T-helper 2 cell treated with Interferon-gamma antibody and Interleukin-4, amounts not matched to agents 5 μg/mL and 100 μg/mL, for 36 hours (primary cell): Measurements from ENCODE around the gene SVOP.

Experiments
- DNase-seq: peaks from one replicate; pipeline ENCODE4 v3.0.0; 2021; ENCODE audit warnings: low spot score
- H3K27ac Mint-ChIP-seq: one replicate; pipeline ENCODE4 v1.8.0; 2021; ENCODE audit warnings: mild to moderate bottlenecking, mixed read lengths
- H3K27me3 Mint-ChIP-seq: one replicate; pipeline ENCODE4 v1.8.0; 2021; ENCODE audit warnings: low read depth, mixed read lengths
- H3K36me3 Mint-ChIP-seq: one replicate; pipeline ENCODE4 v1.8.0; 2021; ENCODE audit warnings: low read depth, mixed read lengths
- H3K4me1 Mint-ChIP-seq: one replicate; pipeline ENCODE4 v1.8.0; 2021; ENCODE audit warnings: low read depth, mixed read lengths
- H3K4me3 Mint-ChIP-seq: one replicate; pipeline ENCODE4 v1.8.0; 2022; ENCODE audit warnings: mild to moderate bottlenecking, moderate library complexity, mixed read lengths
- H3K9me3 Mint-ChIP-seq: one replicate; pipeline ENCODE4 v1.8.0; 2021; ENCODE audit warnings: mixed read lengths

SVOP gene

GRCh38 chr12:108975024-108975593 lies 45.8 kb downstream of the SVOP start:
- no peak for DNase-seq
- Mint-ChIP-seq H3K27ac (no peak overlapping the region), H3K27me3 (no peaks in the 10 kb centered on the region), H3K4me1 (no peaks in the 10 kb centered on the region), H3K4me3 (no peak overlapping the region), H3K9me3 (no peaks in the 10 kb centered on the region), H3K36me3 (no peaks in the 10 kb centered on the region)

- Mint-ChIP-seq H3K9me3 (no peaks in the 10 kb centered on the region), H3K4me1 (no peaks in the 10 kb centered on the region), H3K27me3 (peaks cover 2% of the 10 kb centered on the region), H3K4me3 (no peak overlapping the region), H3K27ac (no peak overlapping the region), H3K36me3 (no peaks in the 10 kb centered on the region)
- no peak for DNase-seq
These were observed 47.2 kb downstream of the SVOP start for GRCh38 chr12:108973629-108974152.

GRCh38 chr12:108972358-108972757 lies 48.5 kb downstream of the SVOP start:
- no peak for DNase-seq
- no peaks in the 10 kb centered on the region for H3K4me1 Mint-ChIP-seq
- no peaks in the 10 kb centered on the region for H3K36me3 Mint-ChIP-seq
- no peaks in the 10 kb centered on the region for H3K9me3 Mint-ChIP-seq
- H3K27ac Mint-ChIP-seq, result no peak overlapping the region
- no peak overlapping the region for H3K4me3 Mint-ChIP-seq
- H3K27me3 Mint-ChIP-seq, result peaks cover 2% of the 10 kb centered on the region

- Mint-ChIP-seq H3K27ac (no peak overlapping the region), H3K4me1 (no peaks in the 10 kb centered on the region), H3K9me3 (no peaks in the 10 kb centered on the region), H3K27me3 (peaks cover 2% of the 10 kb centered on the region), H3K36me3 (no peaks in the 10 kb centered on the region), H3K4me3 (no peak overlapping the region)
- no peak for DNase-seq
These were observed 51.2 kb downstream of the SVOP start for GRCh38 chr12:108969622-108970021.

- no peaks in the 10 kb centered on the region for H3K36me3 Mint-ChIP-seq
- no peak for DNase-seq
These were observed 52.9 kb downstream of the SVOP start for GRCh38 chr12:108967869-108968540.

GRCh38 chr12:108966378-108967151 lies 54.3 kb downstream of the SVOP start:
- no peaks in the 10 kb centered on the region for H3K4me1 Mint-ChIP-seq
- H3K9me3 Mint-ChIP-seq, result no peaks in the 10 kb centered on the region
- H3K4me3 Mint-ChIP-seq, result no peak overlapping the region
- no peak overlapping the region for H3K27ac Mint-ChIP-seq
- H3K36me3 Mint-ChIP-seq, result no peaks in the 10 kb centered on the region
- DNase-seq, result no peak
- peaks cover 4% of the 10 kb centered on the region for H3K27me3 Mint-ChIP-seq

More at GRCh38 chr12:108967869-108968540, 52.9 kb downstream of the SVOP start:
- no peak overlapping the region for H3K4me3 Mint-ChIP-seq
- H3K4me1 Mint-ChIP-seq, result no peaks in the 10 kb centered on the region
- peaks cover 3% of the 10 kb centered on the region for H3K27me3 Mint-ChIP-seq
- no peak overlapping the region for H3K27ac Mint-ChIP-seq
- no peaks in the 10 kb centered on the region for H3K9me3 Mint-ChIP-seq

- Mint-ChIP-seq H3K4me1 (no peaks in the 10 kb centered on the region), H3K36me3 (no peaks in the 10 kb centered on the region), H3K27ac (no peak overlapping the region), H3K27me3 (peaks cover 4% of the 10 kb centered on the region), H3K4me3 (no peak overlapping the region), H3K9me3 (no peaks in the 10 kb centered on the region)
- no peak for DNase-seq
These were observed 55.0 kb downstream of the SVOP start for GRCh38 chr12:108965886-108966285.

GRCh38 chr12:108964371-108965352 lies 56.2 kb downstream of the SVOP start:
- no peaks in the 10 kb centered on the region for H3K36me3 Mint-ChIP-seq
- H3K9me3 Mint-ChIP-seq, result no peaks in the 10 kb centered on the region
- H3K4me3 Mint-ChIP-seq, result no peak overlapping the region
- DNase-seq, result no peak
- no peaks in the 10 kb centered on the region for H3K4me1 Mint-ChIP-seq
- peaks cover 4% of the 10 kb centered on the region for H3K27me3 Mint-ChIP-seq
- no peak overlapping the region for H3K27ac Mint-ChIP-seq

GRCh38 chr12:108962256-108962655 lies 58.6 kb downstream of the SVOP start:
- peaks cover 2% of the 10 kb centered on the region for H3K27me3 Mint-ChIP-seq
- DNase-seq, result no peak
- H3K4me3 Mint-ChIP-seq, result no peak overlapping the region
- H3K27ac Mint-ChIP-seq, result no peak overlapping the region
- H3K4me1 Mint-ChIP-seq, result no peaks in the 10 kb centered on the region
- no peaks in the 10 kb centered on the region for H3K36me3 Mint-ChIP-seq
- no peaks in the 10 kb centered on the region for H3K9me3 Mint-ChIP-seq

- peaks cover 2% of the 10 kb centered on the region for H3K27me3 Mint-ChIP-seq
- no peak overlapping the region for H3K27ac Mint-ChIP-seq
- H3K4me3 Mint-ChIP-seq, result no peak overlapping the region
- DNase-seq, result no peak
- no peaks in the 10 kb centered on the region for H3K9me3 Mint-ChIP-seq
- no peaks in the 10 kb centered on the region for H3K36me3 Mint-ChIP-seq
- H3K4me1 Mint-ChIP-seq, result no peaks in the 10 kb centered on the region
These were observed 60.9 kb downstream of the SVOP start for GRCh38 chr12:108959748-108960655.

- H3K4me3 Mint-ChIP-seq, result no peak overlapping the region
- no peaks in the 10 kb centered on the region for H3K36me3 Mint-ChIP-seq
- no peak for DNase-seq
- no peaks in the 10 kb centered on the region for H3K27me3 Mint-ChIP-seq
- H3K4me1 Mint-ChIP-seq, result peaks cover 5% of the 10 kb centered on the region
- H3K9me3 Mint-ChIP-seq, result no peaks in the 10 kb centered on the region
- no peak overlapping the region for H3K27ac Mint-ChIP-seq
These were observed 65.5 kb downstream of the SVOP start for GRCh38 chr12:108955225-108955835.

GRCh38 chr12:108950991-108951739 lies 69.7 kb downstream of the SVOP start:
- Mint-ChIP-seq H3K4me3 (no peak overlapping the region), H3K27ac (no peak overlapping the region), H3K27me3 (peaks cover 6% of the 10 kb centered on the region), H3K4me1 (peaks cover 5% of the 10 kb centered on the region), H3K9me3 (no peaks in the 10 kb centered on the region), H3K36me3 (no peaks in the 10 kb centered on the region)
- DNase-seq, result peak; percentile 46
